ENCODE measurements around the gene IL7R.

- TF ChIP-seq POLR2A (IDR thresholded peaks at IDR 0.05): no peak
- TF ChIP-seq, protein P1, sequence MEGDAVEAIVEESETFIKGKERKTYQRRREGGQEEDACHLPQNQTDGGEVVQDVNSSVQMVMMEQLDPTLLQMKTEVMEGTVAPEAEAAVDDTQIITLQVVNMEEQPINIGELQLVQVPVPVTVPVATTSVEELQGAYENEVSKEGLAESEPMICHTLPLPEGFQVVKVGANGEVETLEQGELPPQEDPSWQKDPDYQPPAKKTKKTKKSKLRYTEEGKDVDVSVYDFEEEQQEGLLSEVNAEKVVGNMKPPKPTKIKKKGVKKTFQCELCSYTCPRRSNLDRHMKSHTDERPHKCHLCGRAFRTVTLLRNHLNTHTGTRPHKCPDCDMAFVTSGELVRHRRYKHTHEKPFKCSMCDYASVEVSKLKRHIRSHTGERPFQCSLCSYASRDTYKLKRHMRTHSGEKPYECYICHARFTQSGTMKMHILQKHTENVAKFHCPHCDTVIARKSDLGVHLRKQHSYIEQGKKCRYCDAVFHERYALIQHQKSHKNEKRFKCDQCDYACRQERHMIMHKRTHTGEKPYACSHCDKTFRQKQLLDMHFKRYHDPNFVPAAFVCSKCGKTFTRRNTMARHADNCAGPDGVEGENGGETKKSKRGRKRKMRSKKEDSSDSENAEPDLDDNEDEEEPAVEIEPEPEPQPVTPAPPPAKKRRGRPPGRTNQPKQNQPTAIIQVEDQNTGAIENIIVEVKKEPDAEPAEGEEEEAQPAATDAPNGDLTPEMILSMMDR (IDR thresholded peaks at IDR 0.05): peak in 2 of 6 experiments; percentile 6 to 38
Observed at GRCh38 chr5:35920890-35921289, 64.2 kb downstream of the IL7R start.
